ENCODE results near the gene GALNT2. TPM values are rescaled to one million over a fixed set of nuclear protein-coding genes. Genes with fewer than 3 reads are reported as not detected.
A peak's percentile ranks its signal among the peaks of the same experiment; 100 is the strongest.

GALNT2 gene
- total and polyA plus RNA-seq, 10 donors: 7.9 to 44.8 (median 36.9) TPM

DNA sequence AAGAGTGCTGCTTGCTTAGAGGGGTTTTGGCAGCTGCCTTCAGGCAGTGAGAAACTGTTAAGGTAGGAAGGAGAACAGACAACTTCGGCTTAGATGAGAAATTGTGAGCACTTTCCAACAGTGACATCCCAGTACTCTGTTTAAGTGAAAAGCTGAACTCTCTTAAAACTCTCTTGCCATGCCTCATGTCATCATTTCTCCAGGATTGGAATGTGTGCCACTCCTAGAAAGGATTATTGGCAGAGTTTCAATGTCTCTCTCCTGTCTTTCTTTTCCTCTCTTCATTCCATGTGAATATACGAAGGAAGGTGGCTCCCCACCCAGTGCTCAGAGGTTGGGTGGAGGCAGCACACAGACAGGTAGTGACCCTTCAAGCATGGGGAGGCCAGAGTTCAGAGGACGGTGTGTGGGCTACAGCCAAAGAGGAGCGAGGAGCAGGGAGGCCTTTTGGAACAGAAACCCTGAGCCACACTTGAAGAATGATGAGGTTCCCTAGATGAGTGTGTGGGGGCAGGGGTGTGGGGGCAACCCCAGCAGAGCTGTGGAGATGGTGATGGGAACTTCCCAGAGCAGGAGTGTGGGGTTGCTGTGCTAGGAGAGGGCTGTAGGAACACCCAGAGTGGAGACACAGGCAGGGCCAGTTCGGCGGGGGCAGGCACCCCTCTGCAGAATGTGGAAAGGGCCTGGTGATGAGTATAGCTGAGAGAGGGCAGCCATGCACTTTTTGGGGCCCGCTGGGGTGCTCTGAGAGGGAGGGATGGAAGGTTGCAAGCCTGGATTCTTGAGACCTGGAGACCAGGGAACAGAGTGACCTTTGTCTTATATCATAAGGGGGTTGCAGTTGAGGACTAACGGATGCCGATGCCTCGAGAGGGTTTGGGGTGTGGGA is 58.8 kb downstream of the GALNT2 start:
- Histone ChIP-seq H3K4me3 (no peak overlapping the region), H3K27ac (peak overlapping the region in 3 of 8 donors; percentile 50 to 75 (median 64)), H3K4me1 (peaks cover 0 to 87% (median 41%) of the 10 kb centered on the region in 6 donors), H3K9me3 (no peaks in the 10 kb centered on the region), H3K36me3 (peaks cover 0 to 4% (median 0%) of the 10 kb centered on the region in 6 donors), H3K27me3 (replicated peaks in 1 of 7) (no peaks in the 10 kb centered on the region)
- DNase-seq: no peak
- TF ChIP-seq POLR2AphosphoS5 (IDR thresholded peaks at IDR 0.05) (no peak), POLR2A (IDR thresholded peaks at IDR 0.05) (no peak)
- TF ChIP-seq, protein P1, sequence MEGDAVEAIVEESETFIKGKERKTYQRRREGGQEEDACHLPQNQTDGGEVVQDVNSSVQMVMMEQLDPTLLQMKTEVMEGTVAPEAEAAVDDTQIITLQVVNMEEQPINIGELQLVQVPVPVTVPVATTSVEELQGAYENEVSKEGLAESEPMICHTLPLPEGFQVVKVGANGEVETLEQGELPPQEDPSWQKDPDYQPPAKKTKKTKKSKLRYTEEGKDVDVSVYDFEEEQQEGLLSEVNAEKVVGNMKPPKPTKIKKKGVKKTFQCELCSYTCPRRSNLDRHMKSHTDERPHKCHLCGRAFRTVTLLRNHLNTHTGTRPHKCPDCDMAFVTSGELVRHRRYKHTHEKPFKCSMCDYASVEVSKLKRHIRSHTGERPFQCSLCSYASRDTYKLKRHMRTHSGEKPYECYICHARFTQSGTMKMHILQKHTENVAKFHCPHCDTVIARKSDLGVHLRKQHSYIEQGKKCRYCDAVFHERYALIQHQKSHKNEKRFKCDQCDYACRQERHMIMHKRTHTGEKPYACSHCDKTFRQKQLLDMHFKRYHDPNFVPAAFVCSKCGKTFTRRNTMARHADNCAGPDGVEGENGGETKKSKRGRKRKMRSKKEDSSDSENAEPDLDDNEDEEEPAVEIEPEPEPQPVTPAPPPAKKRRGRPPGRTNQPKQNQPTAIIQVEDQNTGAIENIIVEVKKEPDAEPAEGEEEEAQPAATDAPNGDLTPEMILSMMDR (IDR thresholded peaks at IDR 0.05 in 8 of 11, conservative IDR thresholded peaks at IDR 0.05 in 3 of 11): no peak
- intact Hi-C loops (cut with DNase I; ENCODE audit: low total_unique reads): no loop called here
- 72 to 81% (median 79%) methylated on average over 10 of the region's 10 CpGs for WGBS, 5 donors

- peaks cover 0 to 87% (median 41%) of the 10 kb centered on the region in 6 donors for H3K4me1 ChIP-seq
- peak overlapping the region in 1 of 8 donors; percentile 20 for H3K4me3 ChIP-seq
- WGBS, 5 donors: 61 to 70% (median 65%) methylated on average over 16 of the region's 16 CpGs
- peak overlapping the region in 4 of 8 donors; percentile 43 to 75 (median 57) for H3K27ac ChIP-seq
- intact Hi-C loops (cut with DNase I; ENCODE audit: low total_unique reads): no loop called here
- TF ChIP-seq POLR2A (IDR thresholded peaks at IDR 0.05): no peak
- TF ChIP-seq, protein P1 (IDR thresholded peaks at IDR 0.05 in 8 of 11, conservative IDR thresholded peaks at IDR 0.05 in 3 of 11): no peak
- no peak for TF ChIP-seq POLR2AphosphoS5 (IDR thresholded peaks at IDR 0.05)
- peak; percentile 31 for DNase-seq
- no peaks in the 10 kb centered on the region for H3K9me3 ChIP-seq
- no peaks in the 10 kb centered on the region for H3K36me3 ChIP-seq
- H3K27me3 ChIP-seq (replicated peaks in 1 of 7): no peaks in the 10 kb centered on the region
These were observed 59.6 kb downstream of the GALNT2 start for GRCh38 chr1:230126529-230127104.

GRCh38 chr1:230127105-230128054 is 60.3 kb downstream of the GALNT2 start:
- peak overlapping the region in 1 of 8 donors; percentile 20 for H3K4me3 ChIP-seq
- no peaks in the 10 kb centered on the region for H3K27me3 ChIP-seq (replicated peaks in 1 of 7)
- H3K27ac ChIP-seq: peak overlapping the region in 4 of 8 donors; percentile 43 to 75 (median 57)
- H3K36me3 ChIP-seq: no peaks in the 10 kb centered on the region
- WGBS, 5 donors: 78 to 81% (median 79%) methylated on average over 25 of the region's 25 CpGs
- no peaks in the 10 kb centered on the region for H3K9me3 ChIP-seq
- H3K4me1 ChIP-seq: peaks cover 0 to 86% (median 43%) of the 10 kb centered on the region in 6 donors
- DNase-seq: peak; percentile 79
- intact Hi-C loops (cut with DNase I; ENCODE audit: low total_unique reads): no loop called here
- TF ChIP-seq POLR2A (IDR thresholded peaks at IDR 0.05): no peak
- TF ChIP-seq, protein P1 (IDR thresholded peaks at IDR 0.05 in 8 of 11, conservative IDR thresholded peaks at IDR 0.05 in 3 of 11): no peak
- TF ChIP-seq POLR2AphosphoS5 (IDR thresholded peaks at IDR 0.05): no peak

Measured in spleen (tissue), 11 donors.